CD4-positive, alpha-beta T cell treated with Interleukin-10 for 1 hour (primary cell): ENCODE results near the gene NCR1.
A peak's percentile ranks its signal among the peaks of the same experiment; 100 is the strongest.
"Not testable (repeated sequence)": the region's sequence is repeated elsewhere in the genome, so short reads cannot be mapped to it uniquely, and the experiment has no call there.

Experiments used
- DNase-seq: peaks from one replicate; pipeline ENCODE4 v3.0.0-alpha.2; 2020

Gene NCR1, protein sequence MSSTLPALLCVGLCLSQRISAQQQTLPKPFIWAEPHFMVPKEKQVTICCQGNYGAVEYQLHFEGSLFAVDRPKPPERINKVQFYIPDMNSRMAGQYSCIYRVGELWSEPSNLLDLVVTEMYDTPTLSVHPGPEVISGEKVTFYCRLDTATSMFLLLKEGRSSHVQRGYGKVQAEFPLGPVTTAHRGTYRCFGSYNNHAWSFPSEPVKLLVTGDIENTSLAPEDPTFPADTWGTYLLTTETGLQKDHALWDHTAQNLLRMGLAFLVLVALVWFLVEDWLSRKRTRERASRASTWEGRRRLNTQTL

DNA sequence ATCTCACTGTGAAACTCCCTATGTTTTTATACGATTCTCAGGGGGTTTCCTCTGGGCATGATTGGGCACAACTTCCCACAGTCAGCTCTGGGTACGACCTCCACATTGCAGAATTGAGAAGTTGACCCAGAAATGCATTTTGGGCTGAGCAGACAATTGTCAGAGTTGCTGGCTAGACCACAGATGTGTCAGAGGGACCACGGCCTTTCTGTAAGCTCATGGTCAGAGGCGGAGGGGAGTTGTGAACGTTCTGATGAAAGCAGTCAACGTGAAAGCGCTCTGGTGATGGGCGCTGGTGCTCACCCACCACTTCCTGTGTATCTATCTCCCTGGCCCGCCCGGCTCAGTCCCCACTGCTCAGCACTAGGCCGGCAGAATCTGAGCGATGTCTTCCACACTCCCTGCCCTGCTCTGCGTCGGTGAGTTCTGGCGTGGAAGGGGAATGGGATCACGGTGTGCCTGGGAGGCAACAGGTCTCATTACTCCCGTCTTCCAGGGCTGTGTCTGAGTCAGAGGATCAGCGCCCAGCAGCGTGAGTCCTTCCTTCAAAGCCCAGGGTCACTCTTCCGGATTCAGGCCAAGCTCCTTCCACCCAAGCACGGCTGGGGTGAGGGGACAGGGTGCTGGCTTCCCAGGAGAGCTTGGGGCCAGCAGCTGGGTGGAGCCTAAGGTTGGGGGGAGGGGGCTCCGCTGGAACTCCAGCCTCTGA lies at the start of gene NCR1:
Gene NCR1 (plus strand): TSS at position 346 of the 709 bp plus-strand sequence. CDS start 40 bp downstream, at position 386.
- peak; percentile 36 for DNase-seq

DNA sequence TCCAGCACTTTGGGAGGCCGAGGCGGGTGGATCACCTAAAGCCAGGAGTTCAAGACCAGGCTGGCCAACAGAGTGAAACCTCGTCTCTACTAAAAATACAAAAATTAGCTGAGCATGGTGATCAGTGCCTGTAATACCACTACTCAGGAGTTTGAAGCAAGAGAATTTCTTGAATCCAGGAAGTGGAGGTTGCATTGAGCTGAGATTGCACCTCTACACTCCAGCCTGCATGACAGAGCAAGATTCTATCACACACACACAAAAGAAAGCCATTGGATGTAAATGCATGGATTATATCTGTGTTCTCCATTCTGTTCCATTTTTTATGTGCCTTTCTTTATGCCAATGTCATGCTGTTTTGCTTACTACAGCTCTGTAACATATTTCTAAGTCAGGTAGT lies 47.5 kb upstream of the NCR1 start:
- not testable (repeated sequence) for DNase-seq

DNA sequence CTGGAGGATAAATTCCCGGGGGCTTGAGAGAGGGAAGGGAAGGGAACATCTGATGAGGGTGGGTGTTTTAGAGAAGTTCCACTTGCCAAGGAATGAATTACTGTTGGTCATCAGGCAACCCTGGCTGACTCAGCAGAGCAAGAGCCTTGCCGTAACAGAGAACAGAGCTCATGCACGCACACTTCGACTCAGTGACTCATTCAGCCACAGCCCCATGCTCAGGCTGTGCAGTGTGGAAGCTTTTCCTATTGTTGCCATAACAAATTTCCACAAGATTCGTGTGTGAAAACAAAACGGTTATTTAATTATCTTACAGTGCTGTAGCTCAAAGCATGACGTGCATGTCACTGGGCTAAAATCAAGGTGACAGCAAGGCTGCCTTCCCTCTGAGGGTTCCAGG lies 46.5 kb upstream of the NCR1 start:
- DNase-seq = not testable (repeated sequence)

GRCh38 chr19:54863459-54863858 lies 42.5 kb upstream of the NCR1 start:
- DNase-seq = not testable (repeated sequence)

GRCh38 chr19:54871696-54872095 lies 34.3 kb upstream of the NCR1 start:
- no peak for DNase-seq

- DNase-seq = no peak
These were observed 32.0 kb upstream of the NCR1 start, which contains the start of gene FCAR for GRCh38 chr19:54873990-54874389. Gene FCAR, plus strand, starts transcription at chr19:54874235. Its CDS starts 55 bp downstream, at chr19:54874290.

- DNase-seq = no peak
These were observed 30.4 kb upstream of the NCR1 start for GRCh38 chr19:54875506-54875905.

DNA sequence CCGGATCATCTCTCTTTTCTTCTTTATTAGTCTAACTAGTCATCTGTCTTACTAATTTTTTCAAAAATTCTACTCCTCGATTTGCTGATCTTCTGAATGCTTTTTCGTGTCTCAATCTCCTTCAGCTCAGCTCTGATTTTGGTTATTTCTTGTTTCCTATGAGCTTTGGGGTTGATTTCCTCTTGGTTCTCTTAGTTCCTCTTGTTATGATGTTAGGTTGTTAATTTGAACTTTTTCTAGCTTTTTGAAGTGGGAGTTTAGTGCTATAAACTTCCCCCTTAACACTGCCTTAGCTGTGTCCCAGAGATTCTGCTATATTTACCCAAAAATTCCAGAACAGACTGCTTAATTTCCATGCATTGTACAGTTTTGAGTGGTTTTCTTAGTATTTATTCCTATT lies 28.5 kb upstream of the NCR1 start:
- no peak for DNase-seq

- DNase-seq = no peak
These were observed 24.1 kb upstream of the NCR1 start for GRCh38 chr19:54881884-54882283.

- DNase-seq = peak; percentile 32
These were observed 23.2 kb upstream of the NCR1 start for GRCh38 chr19:54882758-54883157.

- DNase-seq = no peak
These were observed 22.7 kb upstream of the NCR1 start for GRCh38 chr19:54883228-54883627.

GRCh38 chr19:54888239-54888638 lies 17.7 kb upstream of the NCR1 start:
- no peak for DNase-seq

GRCh38 chr19:54889566-54889965 lies 16.4 kb upstream of the NCR1 start:
- no peak for DNase-seq

DNA sequence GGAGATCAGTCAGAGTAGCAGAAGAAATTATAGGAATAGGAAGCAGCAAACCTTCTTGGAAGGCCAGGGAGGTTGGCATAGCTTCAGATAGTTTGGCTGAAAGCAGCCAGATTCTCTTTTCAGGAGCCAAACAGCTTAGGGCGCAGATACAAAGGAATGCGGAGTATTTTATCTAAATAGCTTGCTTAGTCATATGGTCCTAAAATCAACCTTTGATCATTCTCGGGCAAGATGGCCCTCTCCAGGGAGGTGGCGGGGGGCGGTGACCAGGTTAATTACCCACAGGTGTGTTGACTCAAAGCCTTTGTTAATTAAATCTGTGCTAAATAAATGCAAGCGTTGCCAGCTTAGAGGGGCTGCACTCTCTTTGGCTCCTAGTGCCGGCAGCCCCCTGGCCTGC lies 12.5 kb upstream of the NCR1 start:
- no peak for DNase-seq

DNA sequence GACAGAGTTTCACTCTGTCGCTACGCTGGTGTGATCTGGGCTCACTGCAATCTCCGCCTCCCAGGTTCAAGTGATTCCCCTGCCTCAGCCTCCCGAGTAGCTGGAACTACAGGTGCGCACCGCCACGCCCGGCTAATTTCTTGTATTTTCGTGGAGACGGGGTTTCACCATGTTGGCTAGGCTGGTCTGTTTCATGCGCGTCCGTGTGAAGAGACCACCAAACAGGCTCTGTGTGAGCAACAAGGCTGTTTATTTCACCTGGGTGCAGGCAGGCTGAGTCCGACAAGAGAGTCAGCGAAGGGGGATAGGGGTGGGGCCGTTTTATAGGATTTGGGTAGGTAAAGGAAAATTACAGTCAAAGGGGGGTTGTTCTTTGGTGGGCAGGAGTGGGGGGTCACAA lies 11.8 kb upstream of the NCR1 start:
- not testable (repeated sequence) for DNase-seq

DNA sequence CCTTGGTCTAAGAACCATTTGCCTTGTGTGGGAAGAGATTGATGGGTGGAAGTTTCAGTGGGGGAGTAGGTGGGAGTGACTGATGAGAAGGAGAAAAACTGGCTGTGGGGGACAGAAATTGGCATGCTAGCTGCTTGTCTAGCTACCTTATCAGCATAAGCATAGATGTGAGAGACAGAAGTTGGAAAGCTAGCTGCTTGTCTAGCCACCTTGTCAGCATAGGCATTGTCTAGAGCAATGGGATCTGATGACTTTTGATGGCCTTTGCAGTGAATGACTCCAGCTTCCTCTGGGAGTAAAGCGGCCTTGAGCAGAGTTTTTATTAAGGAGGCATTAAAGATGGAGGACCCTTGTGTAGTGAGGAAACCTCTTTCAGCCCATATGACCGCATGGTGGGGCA lies 9.9 kb upstream of the NCR1 start:
- no peak for DNase-seq

DNA sequence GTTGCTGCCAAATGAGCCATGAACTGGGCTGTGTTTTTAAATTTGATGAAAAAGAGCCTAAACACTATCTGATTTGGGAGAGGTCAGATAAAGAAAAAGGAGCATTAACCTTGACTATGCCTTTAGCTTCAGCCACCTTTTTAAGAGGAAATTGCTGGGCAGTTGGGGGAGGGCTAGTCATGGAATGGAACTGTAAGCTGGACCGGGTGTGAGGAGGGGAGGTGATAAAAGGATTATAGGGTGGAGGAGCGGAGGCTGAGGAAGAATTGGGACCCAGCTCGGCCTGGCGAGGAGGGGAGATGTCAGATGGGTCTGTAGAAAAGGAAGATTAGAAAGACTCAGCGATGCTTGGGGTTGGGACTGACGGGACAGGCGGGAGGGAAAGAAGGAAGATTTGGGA lies 7.3 kb upstream of the NCR1 start:
- not testable (repeated sequence) for DNase-seq

DNA sequence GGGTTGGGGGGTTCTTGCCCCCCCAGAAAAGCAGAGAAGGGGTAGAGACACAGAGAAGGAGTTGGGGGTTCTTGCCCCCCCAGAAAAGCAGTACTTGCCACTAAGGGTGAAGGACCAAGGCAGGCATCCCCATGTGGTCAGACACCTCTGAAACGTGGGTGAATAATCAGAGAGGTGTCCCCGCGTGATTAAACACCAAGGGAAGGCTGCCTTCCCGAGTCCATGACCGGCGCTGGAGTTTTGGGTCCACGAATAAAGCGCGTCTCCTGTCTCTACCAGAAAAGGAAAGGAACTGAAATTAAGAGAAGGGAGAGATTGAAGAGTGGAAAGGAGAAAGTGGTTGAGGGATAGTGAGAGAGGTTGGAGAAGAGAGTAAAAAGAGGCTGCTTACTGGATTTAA lies 6.3 kb upstream of the NCR1 start:
- not testable (repeated sequence) for DNase-seq

- not testable (repeated sequence) for DNase-seq
These were observed 4.8 kb upstream of the NCR1 start for GRCh38 chr19:54901153-54901552.

GRCh38 chr19:54902061-54902460 lies 3.9 kb upstream of the NCR1 start:
- no peak for DNase-seq

DNA sequence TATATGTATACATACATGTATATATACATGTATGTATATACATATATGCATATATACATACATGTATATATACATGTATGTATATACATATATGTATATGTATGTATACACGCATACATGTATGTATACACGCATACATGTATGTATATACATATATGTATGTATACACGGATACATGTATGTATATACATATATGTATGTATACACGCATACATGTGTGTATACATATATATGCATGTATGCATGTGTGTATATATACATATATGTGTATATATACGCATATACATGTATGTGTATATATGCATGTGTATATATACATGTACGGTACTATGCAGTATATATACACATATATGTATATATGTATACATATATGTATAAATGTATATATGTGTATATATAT lies 2.6 kb upstream of the NCR1 start:
- no peak for DNase-seq

- not testable (repeated sequence) for DNase-seq
These were observed 1.7 kb upstream of the NCR1 start for GRCh38 chr19:54904261-54904660.

DNA sequence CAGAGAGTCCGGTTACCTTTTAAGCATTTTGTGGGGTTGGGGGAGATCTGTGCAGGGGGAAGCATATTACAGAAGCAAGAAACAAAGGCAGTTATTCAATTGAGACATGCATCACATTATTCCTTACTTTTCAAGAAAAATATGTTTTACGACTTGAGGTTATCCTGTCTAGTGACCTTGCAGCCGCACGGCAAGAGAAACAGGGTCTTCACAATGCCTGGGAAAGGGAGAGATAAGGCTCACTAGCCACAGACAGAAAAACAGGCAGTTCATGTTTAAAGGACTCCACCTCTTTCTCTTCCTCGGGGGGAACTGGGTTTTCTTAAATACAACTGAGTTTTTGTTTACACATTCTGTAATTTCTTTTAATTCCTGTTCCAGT lies 536 bp upstream of the NCR1 start:
- no peak for DNase-seq

DNA sequence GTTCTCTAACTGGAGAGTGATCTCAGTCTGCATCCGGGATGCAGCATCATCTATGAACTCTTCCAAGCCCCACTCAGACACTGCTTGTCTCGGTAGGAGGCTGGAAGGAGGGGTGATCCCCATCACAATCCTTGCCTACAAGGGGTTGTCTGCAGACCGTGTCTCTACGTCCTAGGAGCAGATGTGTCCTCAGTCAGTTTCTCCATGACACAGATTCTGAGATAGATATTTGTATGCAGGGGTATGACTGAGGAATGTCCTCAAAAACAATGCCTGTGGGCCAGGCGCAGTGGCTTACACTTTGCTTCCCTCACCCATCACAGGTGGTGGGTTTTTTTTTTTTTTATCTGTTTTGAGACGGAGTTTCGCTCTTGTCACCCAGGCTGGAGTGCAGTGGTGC lies 871 bp downstream of the NCR1 start:
- no peak for DNase-seq

- DNase-seq = not testable (repeated sequence)
These were observed 2.0 kb downstream of the NCR1 start for GRCh38 chr19:54907899-54908298.
